CD14-positive monocyte (primary cell): Measurements from ENCODE around the gene PEX26. TPM values are rescaled to one million over a fixed set of nuclear protein-coding genes. Genes with fewer than 3 reads are reported as not detected.

Source experiments
- DNase-seq, 3 donors: peaks; one replicate each; pipeline ENCODE4 v3.0.0-alpha.2; 2011 to 2022
- H2AFZ ChIP-seq: 2 replicates; pipeline ENCODE4 v1.6.0; 2012; ENCODE audit warnings: mild to moderate bottlenecking, low read depth, low read length, inconsistent platforms; ENCODE audit not compliant: insufficient read depth, poor library complexity, severe bottlenecking
- H3K27ac ChIP-seq, 2 donors: 1 replicate in 1 of 2; 2 replicates in 1 of 2; pipeline ENCODE4 v1.5.1; 2012 to 2013; ENCODE audit warnings: low read length in 2 of 2, control low read depth in 1 of 2, inconsistent platforms in 1 of 2, low read depth in 1 of 2, mild to moderate bottlenecking in 1 of 2
- H3K27me3 ChIP-seq, 2 donors: one replicate each; pipeline versions ENCODE4 v1.6.0 to v1.6.1; 2011 to 2013; ENCODE audit warnings: low read length in 2 of 2; ENCODE audit not compliant: control insufficient read depth in 2 of 2, insufficient read depth in 2 of 2
- H3K36me3 ChIP-seq, 2 donors: replicated peaks in 1 of 2; 1 replicate in 1 of 2; 2 replicates in 1 of 2; pipeline versions ENCODE4 v1.5.1 to v1.6.1; 2012 to 2013; ENCODE audit warnings: low read length in 2 of 2, control low read depth in 1 of 2, inconsistent platforms in 1 of 2, mild to moderate bottlenecking in 1 of 2; ENCODE audit not compliant: insufficient read depth in 2 of 2, control insufficient read depth in 1 of 2
- H3K4me1 ChIP-seq, 2 donors: 1 replicate in 1 of 2; 2 replicates in 1 of 2; pipeline versions ENCODE4 v1.5.1 to v1.6.1; 2012 to 2013; ENCODE audit warnings: low read length in 2 of 2, control low read depth in 1 of 2, inconsistent platforms in 1 of 2, mild to moderate bottlenecking in 1 of 2, moderate library complexity in 1 of 2; ENCODE audit not compliant: insufficient read depth in 2 of 2, control insufficient read depth in 1 of 2
- H3K4me2 ChIP-seq: replicated peaks from 2 replicates; pipeline ENCODE3; 2012; ENCODE audit warnings: low read length, moderate library complexity, mild to moderate bottlenecking; ENCODE audit not compliant: poor library complexity, severe bottlenecking; ENCODE audit errors: extremely low read depth
- H3K4me3 ChIP-seq, 3 experiments: fragments of 200-600 bp in 1 of 3; sonication (generic) in 1 of 3; replicated peaks in 1 of 3; 1 replicate in 2 of 3; 2 replicates in 1 of 3; pipeline ENCODE4 v1.5.1; 2011 to 2013; ENCODE audit warnings: low read length in 3 of 3, mild to moderate bottlenecking in 3 of 3, control low read depth in 2 of 3, low read depth in 2 of 3, inconsistent platforms in 1 of 3, moderate library complexity in 1 of 3
- H3K79me2 ChIP-seq: 2 replicates; pipeline ENCODE4 v1.6.0; 2012; ENCODE audit warnings: mild to moderate bottlenecking, control low read depth, inconsistent platforms, low read length, moderate library complexity; ENCODE audit not compliant: insufficient read depth
- H3K9ac ChIP-seq: 2 replicates; pipeline ENCODE4 v1.6.0; 2017; ENCODE audit warnings: low read length, mild to moderate bottlenecking; ENCODE audit not compliant: insufficient read depth, poor library complexity, severe bottlenecking
- H3K9me3 ChIP-seq, 2 donors: replicated peaks in 1 of 2; 1 replicate in 1 of 2; 2 replicates in 1 of 2; pipeline versions ENCODE4 v1.5.1 to v1.6.1; 2012 to 2013; ENCODE audit warnings: low read length in 2 of 2, control low read depth in 1 of 2; ENCODE audit not compliant: control insufficient read depth in 1 of 2, insufficient read depth in 1 of 2
- H4K20me1 ChIP-seq: 2 replicates; pipeline ENCODE4 v1.6.0; 2012; ENCODE audit warnings: mild to moderate bottlenecking, low read length, control low read depth, moderate library complexity; ENCODE audit not compliant: insufficient read depth
- H3K27ac Mint-ChIP-seq, 7 donors: one replicate each; pipeline ENCODE4 v1.8.0; 2020; ENCODE audit warnings: mild to moderate bottlenecking in 7 of 7, mixed read lengths in 7 of 7, moderate library complexity in 6 of 7, inconsistent platforms in 2 of 7
- H3K27me3 Mint-ChIP-seq, 3 donors: one replicate each; pipeline ENCODE4 v1.8.0; 2021 to 2022; ENCODE audit warnings: low read depth in 3 of 3, mild to moderate bottlenecking in 3 of 3, mixed read lengths in 3 of 3, moderate library complexity in 3 of 3, inconsistent platforms in 1 of 3
- H3K36me3 Mint-ChIP-seq, 2 donors: one replicate each; pipeline ENCODE4 v1.8.0; 2020; ENCODE audit warnings: mixed read lengths in 2 of 2, inconsistent platforms in 1 of 2, mild to moderate bottlenecking in 1 of 2
- H3K4me1 Mint-ChIP-seq: one replicate; pipeline ENCODE4 v1.8.0; 2020; ENCODE audit warnings: mild to moderate bottlenecking, mixed read lengths
- H3K4me3 Mint-ChIP-seq, 2 donors: one replicate each; pipeline ENCODE4 v1.8.0; 2020; ENCODE audit warnings: mild to moderate bottlenecking in 2 of 2, mixed read lengths in 2 of 2, moderate library complexity in 1 of 2
- H3K9me3 Mint-ChIP-seq, 7 donors: one replicate each; pipeline ENCODE4 v1.8.0; 2020 to 2022; ENCODE audit warnings: mixed read lengths in 7 of 7, mild to moderate bottlenecking in 6 of 7, moderate library complexity in 6 of 7, inconsistent platforms in 2 of 7
- CTCF ChIP-seq: fragments of 200-600 bp; IDR thresholded peaks from one replicate; pipeline ENCODE4 v1.8.0; 2022; ENCODE audit warnings: antibody characterized with exemption, mild to moderate bottlenecking
- WGBS: methylation state at CpG from one replicate; pipeline ENCODE4 v1.1.5; 2013; ENCODE audit warnings: missing lambda C conversion rate; ENCODE audit not compliant: insufficient coverage; 5-methylcytosine and 5-hydroxymethylcytosine counted together
- intact Hi-C, 2 donors: fragments of 100-400 bp; cut with micrococcal nuclease; formaldehyde crosslinking; loops; one replicate each; pipeline versions ENCODE4 v1.15.0 to v1.15.1; 2023
- polyA minus RNA-seq: library from RNA; depleted of rRNA, polyadenylated mRNA; stranded (reverse); fragments of >200 nt; gene quantifications from 2 replicates; pipeline ENCODE4 v1.2.3, GENCODE V29; 2012
- polyA plus RNA-seq, 3 donors: library from polyadenylated mRNA; depleted of rRNA in 1 of 3; unstranded in 2 of 3; stranded (reverse) in 1 of 3; fragments of 300-500 nt in 2 of 3; fragments of >200 nt in 1 of 3; fragmentation: Illumina TruSeq in 2 of 3; gene quantifications; 1 replicate in 2 of 3; 2 replicates in 1 of 3; pipeline ENCODE4 v1.2.3, GENCODE V29; 2012 to 2021
- total RNA-seq, 12 experiments: library from RNA in 1 of 12; stranded (reverse) in 1 of 12; fragments of 120-200 nt in 1 of 12; gene quantifications; one replicate each; pipeline ENCODE4 v1.2.4 and lab custom pipeline; 2013 to 2026; ENCODE audit warnings: mixed read lengths in 6 of 12, inconsistent platforms in 1 of 12

Gene PEX26
- 12.3 TPM for total RNA-seq (2013)
- 1 to 10 TPM; 3.4 to 8.6 (median 3.7) TPM for polyA plus RNA-seq
- 6.5 and 9.8 TPM in 2 replicates for polyA minus RNA-seq
- 10.9 to 31.9 (median 21.7) reads per million in 11 experiments for total RNA-seq (lab: John Stamatoyannopoulos, UW)

DNA sequence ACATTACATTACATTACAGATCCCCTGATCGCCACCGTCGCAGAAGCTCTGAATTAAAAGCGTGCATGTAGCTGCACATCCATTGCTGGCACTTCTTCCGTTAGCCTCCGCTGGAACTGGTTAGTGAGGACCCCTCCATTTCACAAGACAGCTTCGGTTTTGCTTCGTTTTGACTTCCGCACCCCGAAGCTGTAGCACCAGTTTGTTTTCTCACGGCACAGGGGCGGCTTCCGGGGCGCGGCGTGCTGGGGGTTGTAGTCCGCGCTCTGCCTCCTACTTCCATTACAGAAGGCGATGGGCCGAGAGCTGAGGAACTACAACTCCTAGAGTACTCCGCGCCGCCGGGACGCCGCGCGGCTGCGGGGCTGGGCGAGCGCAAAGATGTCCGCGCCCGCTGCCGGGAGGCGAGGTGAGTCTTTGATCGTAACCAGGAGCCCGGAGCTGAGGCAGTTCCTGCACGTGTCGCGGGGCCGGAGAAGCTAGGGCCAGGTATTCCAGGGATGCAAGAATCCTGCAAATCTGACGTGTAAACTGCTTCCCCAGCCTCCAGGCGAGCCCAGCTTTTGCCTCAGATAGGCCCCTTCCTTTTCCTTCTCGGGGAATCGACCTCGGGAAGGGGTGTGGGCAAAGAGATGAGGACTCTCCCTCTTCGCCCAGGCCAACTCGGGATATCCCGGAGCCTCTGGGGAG, at the start of gene PEX26:
Gene PEX26, plus strand, starts transcription at position 352 of the 690 bp plus-strand sequence. CDS start 387 bp downstream, outside the sequence.
- WGBS: under 1% methylated on average over 45 of the region's 50 CpGs
- H3K27me3 Mint-ChIP-seq: peaks cover 0 to 2% (median 0%) of the 10 kb centered on the region in 3 donors

More for the DNA sequence above, at the start of gene PEX26:
- peaks cover 0 to 3% (median 0%) of the 10 kb centered on the region in 7 donors for H3K9me3 Mint-ChIP-seq
- H3K4me1 ChIP-seq: peaks cover 26 to 27% of the 10 kb centered on the region in 2 donors
- peak within 1 kb of the TSS; percentile 98 for H2AFZ ChIP-seq
- H3K4me1 Mint-ChIP-seq: peaks cover 26% of the 10 kb centered on the region
- peak within 1 kb of the TSS; percentile 95 to 98 (median 97) for H3K27ac Mint-ChIP-seq
- H3K4me3 Mint-ChIP-seq: peak within 1 kb of the TSS; percentile 94 to 98
- peak; percentile 95 to 96 (median 95) for DNase-seq
- H3K36me3 ChIP-seq: peaks cover 28 to 37% of the 10 kb centered on the region in 2 donors
- H4K20me1 ChIP-seq: peaks cover 4% of the 10 kb centered on the region
- H3K4me3 ChIP-seq: peak within 1 kb of the TSS; percentile 59 to 100 (median 98)
- peak within 1 kb of the TSS; percentile 99 for H3K4me2 ChIP-seq
- H3K27ac ChIP-seq: peak within 1 kb of the TSS; percentile 55 to 99
- peaks cover 49% of the 10 kb centered on the region for H3K79me2 ChIP-seq
- H3K9ac ChIP-seq: peak within 1 kb of the TSS; percentile 85
- intact Hi-C loops: loop anchor here (2.0 to 10.0 kb wide), 5 partner anchors 247 to 1000 kb away; partner anchors contain the start of gene IL17RA (in 1 of the 2)
- H3K27me3 ChIP-seq: no peaks in the 10 kb centered on the region
- TF ChIP-seq CTCF: no peak
- no peaks in the 10 kb centered on the region for H3K9me3 ChIP-seq
- H3K36me3 Mint-ChIP-seq: peaks cover 29 to 33% of the 10 kb centered on the region in 2 donors
